Ishikawa (cell line): Measurements from ENCODE around the gene PREX1.

ENCODE experiments used
- CEBPB ChIP-seq: IDR thresholded peaks from 2 replicates; pipeline ENCODE4 v1.6.1; 2012
- CREB1 ChIP-seq: IDR thresholded peaks from 2 replicates; pipeline ENCODE4 v1.6.1; 2012; ENCODE audit warnings: low read depth
- EP300 ChIP-seq: IDR thresholded peaks from 2 replicates; pipeline ENCODE4 v1.6.1; 2012; ENCODE audit warnings: borderline replicate concordance
- FOXM1 ChIP-seq: IDR thresholded peaks from 2 replicates; pipeline ENCODE4 v1.6.1; 2012; ENCODE audit warnings: low read depth, borderline replicate concordance
- NFIC ChIP-seq: IDR thresholded peaks from 2 replicates; pipeline ENCODE4 v1.6.1; 2012
- RAD21 ChIP-seq: IDR thresholded peaks from 2 replicates; pipeline ENCODE4 v1.6.1; 2012; ENCODE audit warnings: low read depth
- TAF1 ChIP-seq: IDR thresholded peaks from 2 replicates; pipeline ENCODE4 v1.6.1; 2012; ENCODE audit warnings: low read depth, mild to moderate bottlenecking
- TCF12 ChIP-seq: IDR thresholded peaks from 2 replicates; pipeline ENCODE4 v1.6.1; 2012; ENCODE audit warnings: low read depth
- TEAD4 ChIP-seq: IDR thresholded peaks from 2 replicates; pipeline ENCODE4 v1.6.1; 2012
- YY1 ChIP-seq: IDR thresholded peaks from 2 replicates; pipeline ENCODE4 v1.6.1; 2012; ENCODE audit warnings: low read depth
- TF ChIP-seq, protein P1 (sequence below): IDR thresholded peaks from 2 replicates; pipeline ENCODE4 v1.6.1; 2012
- TF ChIP-seq, protein P2 (sequence below): IDR thresholded peaks from 2 replicates; pipeline ENCODE4 v1.6.1; 2012; ENCODE audit warnings: low read depth, mild to moderate bottlenecking
- TF ChIP-seq, protein P3 (sequence below): IDR thresholded peaks from 2 replicates; pipeline ENCODE4 v1.6.1; 2012

DNA sequence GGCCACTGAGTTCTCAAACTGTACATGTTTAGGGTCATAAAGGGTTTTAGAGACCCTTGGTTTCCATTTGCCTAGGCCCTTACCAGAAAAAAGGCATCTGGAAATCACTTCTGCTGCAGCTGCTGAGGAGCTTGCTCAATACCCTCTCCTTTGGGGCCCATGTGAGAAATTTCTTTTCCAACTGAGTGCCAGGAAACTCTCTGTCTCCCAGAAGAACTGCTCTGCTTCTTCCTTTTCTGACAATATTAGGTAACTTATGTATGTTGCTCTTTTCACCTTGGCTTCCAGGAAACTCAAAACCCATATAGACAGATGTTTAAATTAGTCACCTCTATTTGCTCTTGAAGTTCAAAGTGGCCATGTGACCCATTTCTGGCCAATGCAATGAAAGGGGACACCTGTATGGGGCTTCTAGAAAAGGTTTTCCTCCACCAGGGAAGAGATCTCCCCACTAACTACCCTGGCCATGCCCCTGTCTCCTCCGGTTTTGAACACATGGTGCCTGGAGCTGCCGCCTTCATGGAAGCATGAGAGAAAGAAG lies 121.6 kb downstream of the PREX1 start:
- TF ChIP-seq, protein P1, sequence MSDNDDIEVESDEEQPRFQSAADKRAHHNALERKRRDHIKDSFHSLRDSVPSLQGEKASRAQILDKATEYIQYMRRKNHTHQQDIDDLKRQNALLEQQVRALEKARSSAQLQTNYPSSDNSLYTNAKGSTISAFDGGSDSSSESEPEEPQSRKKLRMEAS: no peak
- TF ChIP-seq YY1 (no peak), EP300 (no peak), RAD21 (no peak), CEBPB (no peak), NFIC (no peak), TCF12 (no peak), CREB1 (no peak), FOXM1 (no peak), TEAD4 (no peak), TAF1 (no peak)
- TF ChIP-seq, protein P2, sequence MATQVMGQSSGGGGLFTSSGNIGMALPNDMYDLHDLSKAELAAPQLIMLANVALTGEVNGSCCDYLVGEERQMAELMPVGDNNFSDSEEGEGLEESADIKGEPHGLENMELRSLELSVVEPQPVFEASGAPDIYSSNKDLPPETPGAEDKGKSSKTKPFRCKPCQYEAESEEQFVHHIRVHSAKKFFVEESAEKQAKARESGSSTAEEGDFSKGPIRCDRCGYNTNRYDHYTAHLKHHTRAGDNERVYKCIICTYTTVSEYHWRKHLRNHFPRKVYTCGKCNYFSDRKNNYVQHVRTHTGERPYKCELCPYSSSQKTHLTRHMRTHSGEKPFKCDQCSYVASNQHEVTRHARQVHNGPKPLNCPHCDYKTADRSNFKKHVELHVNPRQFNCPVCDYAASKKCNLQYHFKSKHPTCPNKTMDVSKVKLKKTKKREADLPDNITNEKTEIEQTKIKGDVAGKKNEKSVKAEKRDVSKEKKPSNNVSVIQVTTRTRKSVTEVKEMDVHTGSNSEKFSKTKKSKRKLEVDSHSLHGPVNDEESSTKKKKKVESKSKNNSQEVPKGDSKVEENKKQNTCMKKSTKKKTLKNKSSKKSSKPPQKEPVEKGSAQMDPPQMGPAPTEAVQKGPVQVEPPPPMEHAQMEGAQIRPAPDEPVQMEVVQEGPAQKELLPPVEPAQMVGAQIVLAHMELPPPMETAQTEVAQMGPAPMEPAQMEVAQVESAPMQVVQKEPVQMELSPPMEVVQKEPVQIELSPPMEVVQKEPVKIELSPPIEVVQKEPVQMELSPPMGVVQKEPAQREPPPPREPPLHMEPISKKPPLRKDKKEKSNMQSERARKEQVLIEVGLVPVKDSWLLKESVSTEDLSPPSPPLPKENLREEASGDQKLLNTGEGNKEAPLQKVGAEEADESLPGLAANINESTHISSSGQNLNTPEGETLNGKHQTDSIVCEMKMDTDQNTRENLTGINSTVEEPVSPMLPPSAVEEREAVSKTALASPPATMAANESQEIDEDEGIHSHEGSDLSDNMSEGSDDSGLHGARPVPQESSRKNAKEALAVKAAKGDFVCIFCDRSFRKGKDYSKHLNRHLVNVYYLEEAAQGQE: no peak
- TF ChIP-seq, protein P3, sequence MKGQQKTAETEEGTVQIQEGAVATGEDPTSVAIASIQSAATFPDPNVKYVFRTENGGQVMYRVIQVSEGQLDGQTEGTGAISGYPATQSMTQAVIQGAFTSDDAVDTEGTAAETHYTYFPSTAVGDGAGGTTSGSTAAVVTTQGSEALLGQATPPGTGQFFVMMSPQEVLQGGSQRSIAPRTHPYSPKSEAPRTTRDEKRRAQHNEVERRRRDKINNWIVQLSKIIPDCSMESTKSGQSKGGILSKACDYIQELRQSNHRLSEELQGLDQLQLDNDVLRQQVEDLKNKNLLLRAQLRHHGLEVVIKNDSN: no peak
